Ovary (tissue), 3 donors: ENCODE measurements around the gene ROBO1.

Source experiments
- POLR2A ChIP-seq: fragments of 450-650 bp; IDR thresholded peaks from one replicate; pipeline ENCODE4 v1.6.1; 2017; ENCODE audit warnings: antibody characterized with exemption, mild to moderate bottlenecking, moderate library complexity
- TF ChIP-seq, protein P1 (sequence below), 3 donors: fragments of 450-650 bp in 2 of 3; fragments of 200-600 bp in 1 of 3; IDR thresholded peaks; one replicate each; pipeline versions ENCODE4 v1.5.1 to v1.8.0; 2016 to 2022; ENCODE audit warnings: antibody characterized with exemption in 3 of 3, mild to moderate bottlenecking in 1 of 3
- donor health status: DM: no; HTN: no; CAD: no.

- TF ChIP-seq, protein P1, sequence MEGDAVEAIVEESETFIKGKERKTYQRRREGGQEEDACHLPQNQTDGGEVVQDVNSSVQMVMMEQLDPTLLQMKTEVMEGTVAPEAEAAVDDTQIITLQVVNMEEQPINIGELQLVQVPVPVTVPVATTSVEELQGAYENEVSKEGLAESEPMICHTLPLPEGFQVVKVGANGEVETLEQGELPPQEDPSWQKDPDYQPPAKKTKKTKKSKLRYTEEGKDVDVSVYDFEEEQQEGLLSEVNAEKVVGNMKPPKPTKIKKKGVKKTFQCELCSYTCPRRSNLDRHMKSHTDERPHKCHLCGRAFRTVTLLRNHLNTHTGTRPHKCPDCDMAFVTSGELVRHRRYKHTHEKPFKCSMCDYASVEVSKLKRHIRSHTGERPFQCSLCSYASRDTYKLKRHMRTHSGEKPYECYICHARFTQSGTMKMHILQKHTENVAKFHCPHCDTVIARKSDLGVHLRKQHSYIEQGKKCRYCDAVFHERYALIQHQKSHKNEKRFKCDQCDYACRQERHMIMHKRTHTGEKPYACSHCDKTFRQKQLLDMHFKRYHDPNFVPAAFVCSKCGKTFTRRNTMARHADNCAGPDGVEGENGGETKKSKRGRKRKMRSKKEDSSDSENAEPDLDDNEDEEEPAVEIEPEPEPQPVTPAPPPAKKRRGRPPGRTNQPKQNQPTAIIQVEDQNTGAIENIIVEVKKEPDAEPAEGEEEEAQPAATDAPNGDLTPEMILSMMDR (IDR thresholded peaks at IDR 0.05) = no peak
- no peak for TF ChIP-seq POLR2A
Measured at GRCh38 chr3:79453600-79453999, 314.2 kb downstream of the ROBO1 start.
